Stimulated activated CD4-positive, alpha-beta T cell treated with anti-CD3 and anti-CD28 coated beads, TNF-alpha, amount 100 ng/mL, for 4 hours (primary cell): ENCODE measurements around the gene C1orf159.
A peak's percentile ranks its signal among the peaks of the same experiment; 100 is the strongest.
"Not testable (repeated sequence)": the region's sequence is repeated elsewhere in the genome, so short reads cannot be mapped to it uniquely, and the experiment has no call there.

ENCODE experiments used
- DNase-seq, 3 experiments: peaks; one replicate each; pipeline ENCODE4 v3.0.0-alpha.2; 2020; ENCODE audit warnings: low read depth in 3 of 3

Gene C1orf159

DNA sequence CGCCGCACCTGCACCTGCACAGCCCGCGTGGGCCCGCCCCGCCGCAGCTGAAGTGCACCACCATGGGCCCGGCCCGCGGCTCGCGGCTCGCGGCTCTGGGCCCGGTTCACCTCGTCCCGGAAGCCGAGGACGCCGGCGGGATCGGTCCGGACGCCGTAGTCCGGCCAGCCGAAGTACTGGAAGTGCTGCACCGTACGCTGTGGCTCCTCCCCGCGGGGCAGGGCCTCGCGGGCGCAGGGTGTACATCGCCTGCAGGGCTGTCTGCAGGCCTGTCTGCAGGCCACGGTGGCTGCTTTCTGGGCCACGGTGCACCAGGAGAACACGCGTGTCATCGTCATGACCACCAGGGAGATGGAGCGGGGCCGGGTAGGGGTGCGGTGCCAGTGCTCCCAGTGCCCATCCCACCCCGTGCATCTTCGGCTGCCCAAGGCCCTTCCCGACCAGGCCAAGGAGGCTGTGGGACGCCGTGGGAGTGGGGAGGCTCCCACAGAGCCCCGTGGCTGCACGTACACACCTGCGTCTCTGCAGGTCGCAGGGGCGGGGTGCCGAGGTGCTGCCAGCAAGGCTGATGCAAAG, 48.5 kb downstream of the C1orf159 start:
- DNase-seq, result no peak

DNA sequence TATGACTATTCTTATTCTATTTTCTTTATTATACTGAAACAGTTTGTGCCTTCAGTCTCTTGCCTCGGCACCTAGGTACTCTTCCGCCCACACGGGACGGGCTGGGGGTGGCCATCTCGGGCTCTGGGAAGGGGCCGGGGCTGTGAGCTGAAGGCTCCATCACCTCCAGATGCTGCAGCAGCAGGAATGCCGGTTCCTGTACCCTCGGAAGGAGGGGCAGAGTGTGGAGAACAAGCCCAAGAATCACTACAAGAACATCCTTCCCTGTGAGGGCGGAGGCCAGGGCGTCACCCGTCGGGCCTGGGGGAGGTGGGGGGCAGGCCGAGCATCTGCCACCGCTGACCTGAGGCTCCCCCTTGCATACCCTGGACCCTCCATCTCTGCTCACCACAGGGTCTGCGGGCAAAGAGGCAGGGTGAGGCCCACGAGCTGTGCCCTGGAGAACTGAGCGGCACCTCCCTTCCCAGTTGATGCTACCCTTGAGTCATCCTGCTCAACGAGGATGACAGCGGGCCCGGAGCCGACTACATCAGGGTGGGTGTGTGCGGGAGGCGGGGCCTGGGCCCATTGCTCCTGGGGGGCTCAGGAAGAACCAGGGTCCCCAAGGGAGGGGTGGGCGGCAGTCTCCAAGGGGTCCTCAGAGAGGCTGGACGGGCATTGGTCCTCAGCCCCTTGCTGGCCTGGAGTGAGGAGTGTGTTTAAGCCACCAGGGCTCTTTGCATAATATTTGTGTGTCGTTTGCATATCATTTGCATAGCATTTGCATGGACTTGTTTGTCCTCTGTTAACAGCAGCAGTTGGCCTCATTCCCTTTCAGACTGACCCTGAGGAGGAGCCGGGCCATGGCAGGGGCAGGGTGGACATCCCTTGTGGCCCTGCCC, 49.2 kb downstream of the C1orf159 start:
- no peak for DNase-seq

DNA sequence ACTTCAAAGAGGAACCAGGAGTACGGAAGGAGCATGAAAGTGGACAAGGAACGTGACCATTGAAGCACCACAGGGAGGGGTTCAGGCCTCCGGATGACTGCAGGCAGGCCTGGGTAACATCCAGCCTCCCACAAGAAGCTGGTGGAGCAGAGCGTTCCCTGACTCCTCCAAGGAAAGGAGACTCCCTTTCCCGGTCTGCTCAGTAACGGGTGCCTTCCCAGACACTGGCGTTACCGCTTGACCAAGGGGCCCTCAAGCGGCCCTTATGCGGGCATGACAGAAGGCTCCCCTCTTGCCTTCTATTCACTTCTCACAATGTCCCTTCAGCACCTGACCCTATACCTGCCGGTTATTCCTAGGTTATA, 50.0 kb downstream of the C1orf159 start:
- not testable (repeated sequence) for DNase-seq

DNA sequence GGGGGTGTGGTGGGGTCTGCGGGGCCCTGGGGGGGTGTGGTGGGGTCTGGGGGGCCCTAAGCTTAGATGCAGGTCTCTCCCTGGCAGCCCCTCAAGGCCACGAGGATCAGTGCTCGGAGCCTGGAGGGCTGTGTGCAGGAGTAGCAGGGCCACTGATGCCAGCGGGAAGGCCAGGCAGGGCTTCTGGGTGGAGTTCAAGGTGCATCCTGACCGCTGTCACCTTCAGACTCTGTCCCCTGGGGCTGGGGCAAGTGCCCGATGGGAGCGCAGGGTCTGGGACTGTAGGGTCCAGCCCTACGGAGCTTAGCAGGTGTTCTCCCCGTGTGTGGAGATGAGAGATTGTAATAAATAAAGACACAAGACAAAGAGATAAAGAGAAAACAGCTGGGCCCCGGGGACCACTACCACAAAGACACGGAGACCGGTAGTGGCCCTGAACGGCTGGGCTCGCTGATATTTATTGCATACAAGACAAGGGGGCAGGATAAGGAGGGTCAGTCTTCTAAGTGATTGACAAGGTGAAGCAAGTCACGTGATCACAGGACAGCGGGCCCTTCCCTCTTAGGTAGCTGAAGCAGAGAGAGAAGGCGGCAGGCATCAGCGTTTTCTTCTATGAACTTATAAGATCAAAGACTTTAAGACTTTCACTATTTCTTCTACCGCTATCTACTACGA, 50.5 kb downstream of the C1orf159 start:
- no peak for DNase-seq

DNA sequence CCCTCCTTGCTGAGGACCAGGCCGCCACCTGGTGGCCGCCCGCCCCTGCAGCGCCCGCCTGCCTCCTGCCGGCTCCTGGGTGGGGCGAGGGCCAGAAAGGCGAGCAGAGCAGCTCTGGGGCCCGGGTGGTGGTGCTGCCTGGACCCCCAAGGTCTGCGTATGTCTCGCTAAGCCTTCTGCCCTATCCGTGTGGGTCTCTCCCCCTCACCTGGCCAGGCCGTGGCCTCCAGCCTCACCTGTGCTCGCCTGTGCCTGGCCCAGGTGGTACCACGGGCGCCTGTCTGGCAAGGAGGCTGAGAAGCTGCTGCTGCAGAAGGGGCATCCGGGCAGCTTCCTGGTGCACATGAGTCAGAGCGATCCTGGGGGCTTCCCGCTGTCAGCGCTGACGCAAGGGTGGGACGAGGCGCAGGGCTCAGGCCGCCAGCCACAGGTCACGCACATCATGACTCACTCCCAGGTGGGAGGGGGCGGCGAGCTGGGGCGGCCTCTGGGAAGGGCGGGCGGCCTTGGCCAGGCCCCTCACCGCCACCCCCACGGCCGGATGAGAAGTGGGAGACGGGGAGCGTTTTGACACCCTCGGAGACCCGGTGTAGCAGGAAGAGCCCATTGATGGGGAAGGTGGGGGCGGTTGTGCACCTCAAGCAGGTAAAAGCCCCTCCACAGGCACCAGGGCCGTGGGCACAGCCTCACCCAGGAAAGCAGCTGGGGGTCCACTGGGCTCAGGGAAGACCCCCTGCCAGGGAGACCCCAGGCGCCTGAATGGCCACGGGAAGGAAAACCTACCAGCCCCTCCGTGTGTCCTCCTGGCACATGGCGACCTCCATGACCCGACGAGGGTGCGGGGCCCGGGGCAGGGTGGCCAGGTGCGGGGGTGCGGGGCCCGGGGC, 51.7 kb downstream of the C1orf159 start:
- DNase-seq, result peak; percentile 76 to 86 (median 85)

DNA sequence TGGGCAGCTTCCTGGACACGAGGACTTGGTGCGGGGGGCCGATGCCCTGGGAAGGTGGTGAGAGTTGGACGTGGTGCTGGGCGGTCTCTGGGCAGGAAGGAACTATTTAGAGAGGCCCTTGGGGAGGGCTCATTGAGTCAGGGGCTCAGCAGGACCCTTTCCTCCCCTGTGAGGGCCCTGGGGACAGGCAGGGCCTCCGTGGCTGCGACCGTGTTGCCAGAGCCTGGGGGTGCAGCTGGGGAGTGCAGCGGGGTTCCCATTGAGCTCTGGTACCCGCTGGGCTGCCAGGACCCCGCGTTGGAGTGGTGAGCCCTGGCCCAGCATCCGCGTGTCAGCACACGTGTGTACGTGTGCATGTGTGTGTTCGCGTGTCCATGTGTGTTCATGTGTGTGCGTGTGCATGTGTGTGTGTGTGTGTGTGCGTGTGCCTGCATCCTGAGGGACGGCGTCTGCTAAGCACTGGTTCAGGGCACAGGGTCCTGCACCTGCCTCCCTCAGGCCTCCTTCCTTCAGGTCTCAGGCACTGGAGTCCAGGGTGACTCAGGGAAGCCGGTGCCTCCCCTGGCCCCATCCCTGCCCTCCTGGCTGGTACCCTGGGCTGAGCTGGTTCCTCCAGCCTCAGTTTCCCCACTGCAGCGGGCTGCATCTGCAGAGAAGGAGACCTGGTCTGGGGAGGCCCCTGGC, 52.5 kb downstream of the C1orf159 start:
- no peak for DNase-seq

DNA sequence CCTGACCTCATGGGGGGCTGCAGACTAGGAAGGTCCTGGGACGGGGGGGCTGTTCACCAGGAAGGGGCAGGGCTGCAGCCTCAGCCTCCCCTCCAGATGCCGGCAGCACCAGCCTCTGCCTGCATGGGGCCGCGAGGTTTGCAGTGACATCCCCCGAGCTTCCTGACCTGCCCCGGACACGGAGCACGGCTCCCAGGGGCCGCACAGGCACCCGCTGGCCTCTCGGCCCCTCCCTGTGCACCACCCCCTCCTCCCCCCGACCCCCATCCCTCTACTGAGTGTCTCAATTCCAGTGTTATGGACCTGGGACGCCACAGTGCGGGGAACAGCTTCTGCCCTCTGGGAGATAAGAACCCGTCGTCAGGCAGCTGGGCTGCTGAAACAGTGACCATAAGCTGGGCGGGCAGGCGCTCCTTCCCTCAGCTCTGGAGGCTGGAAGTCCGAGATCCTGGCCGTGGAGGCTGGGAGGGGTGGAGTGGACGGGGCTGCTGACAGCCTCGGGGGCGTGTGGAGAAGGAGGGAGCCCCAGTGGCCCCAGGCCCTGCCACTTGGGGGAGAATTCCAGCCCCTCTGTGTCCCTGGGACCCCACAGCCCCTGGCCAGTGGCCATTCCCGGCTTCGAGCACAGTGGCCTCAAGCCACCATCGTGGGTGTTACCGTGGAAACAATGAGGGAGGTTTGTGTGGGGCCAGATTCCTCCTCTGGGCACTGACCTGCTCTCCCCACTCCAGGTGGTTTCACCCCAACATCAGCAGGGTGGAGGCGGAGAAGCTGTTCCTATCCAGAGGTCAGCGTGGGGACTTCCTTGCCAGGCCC, 53.3 kb downstream of the C1orf159 start:
- no peak for DNase-seq

DNA sequence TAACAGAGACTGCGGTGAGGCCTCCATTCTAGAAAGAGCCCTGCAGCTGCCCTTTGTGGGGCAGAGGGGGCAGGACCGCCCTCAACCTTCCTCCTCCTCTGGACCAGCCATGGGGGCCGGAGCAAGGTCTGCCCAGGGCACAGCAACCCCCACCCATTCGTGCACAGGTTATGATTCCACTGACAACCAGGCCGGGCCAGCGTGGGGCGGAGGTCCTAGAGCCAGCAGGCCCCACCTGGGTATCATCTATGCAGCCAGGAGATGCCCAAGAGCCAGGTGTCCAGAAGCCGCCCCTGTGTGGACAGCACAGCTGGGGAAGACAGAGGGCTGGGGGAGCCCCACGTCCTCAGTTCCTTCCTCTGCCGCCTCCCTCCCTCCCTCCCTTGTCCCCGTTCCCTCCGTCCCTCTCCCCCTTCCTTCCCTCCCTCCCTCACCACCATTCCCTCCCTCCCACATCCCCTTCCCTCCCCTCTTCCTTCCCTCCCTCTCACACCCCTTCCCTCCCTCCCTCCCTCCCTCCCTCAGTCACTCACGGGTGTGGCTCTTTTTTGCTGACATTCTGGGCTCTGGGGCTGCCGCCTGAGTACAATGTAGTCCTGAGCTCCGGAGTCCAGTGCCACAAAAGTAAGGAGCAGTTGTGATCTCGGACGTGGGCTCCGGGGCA, 54.1 kb downstream of the C1orf159 start:
- DNase-seq, result no peak

DNA sequence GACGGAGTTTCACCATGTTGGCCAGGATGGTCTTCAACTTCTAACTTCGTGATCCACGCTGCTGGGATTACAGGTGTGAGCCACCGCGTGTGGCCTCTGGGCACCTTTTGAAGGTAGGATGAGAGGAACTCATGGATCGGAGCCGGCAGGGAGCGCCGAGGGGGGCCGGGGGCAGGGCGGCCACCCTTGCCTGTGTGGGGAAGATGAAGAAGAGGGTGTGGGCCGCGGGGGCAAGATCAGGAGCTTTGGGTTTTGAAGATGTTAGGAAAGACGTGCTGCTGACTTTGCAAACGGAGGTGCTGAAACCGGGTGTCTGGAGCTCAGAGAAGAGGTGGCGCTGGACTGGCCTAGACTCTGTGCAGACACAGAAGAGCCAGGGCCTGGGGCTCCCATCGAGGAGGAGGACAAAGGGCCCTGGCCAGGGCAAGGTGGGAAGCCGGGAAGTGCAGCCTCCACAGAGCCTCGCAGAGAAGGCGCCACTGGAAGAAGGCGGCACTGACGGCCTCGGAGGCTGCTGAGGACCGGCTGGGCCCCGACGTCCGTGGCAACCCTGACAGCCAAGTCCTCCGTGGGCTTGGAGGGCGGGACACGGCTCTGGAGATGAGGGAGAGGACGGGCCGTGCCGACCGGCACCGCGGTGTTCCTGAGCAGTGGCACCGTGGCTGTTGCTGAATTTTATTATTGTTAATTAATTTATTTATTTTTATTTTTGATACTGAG, 55.4 kb downstream of the C1orf159 start:
- DNase-seq, result no peak

DNA sequence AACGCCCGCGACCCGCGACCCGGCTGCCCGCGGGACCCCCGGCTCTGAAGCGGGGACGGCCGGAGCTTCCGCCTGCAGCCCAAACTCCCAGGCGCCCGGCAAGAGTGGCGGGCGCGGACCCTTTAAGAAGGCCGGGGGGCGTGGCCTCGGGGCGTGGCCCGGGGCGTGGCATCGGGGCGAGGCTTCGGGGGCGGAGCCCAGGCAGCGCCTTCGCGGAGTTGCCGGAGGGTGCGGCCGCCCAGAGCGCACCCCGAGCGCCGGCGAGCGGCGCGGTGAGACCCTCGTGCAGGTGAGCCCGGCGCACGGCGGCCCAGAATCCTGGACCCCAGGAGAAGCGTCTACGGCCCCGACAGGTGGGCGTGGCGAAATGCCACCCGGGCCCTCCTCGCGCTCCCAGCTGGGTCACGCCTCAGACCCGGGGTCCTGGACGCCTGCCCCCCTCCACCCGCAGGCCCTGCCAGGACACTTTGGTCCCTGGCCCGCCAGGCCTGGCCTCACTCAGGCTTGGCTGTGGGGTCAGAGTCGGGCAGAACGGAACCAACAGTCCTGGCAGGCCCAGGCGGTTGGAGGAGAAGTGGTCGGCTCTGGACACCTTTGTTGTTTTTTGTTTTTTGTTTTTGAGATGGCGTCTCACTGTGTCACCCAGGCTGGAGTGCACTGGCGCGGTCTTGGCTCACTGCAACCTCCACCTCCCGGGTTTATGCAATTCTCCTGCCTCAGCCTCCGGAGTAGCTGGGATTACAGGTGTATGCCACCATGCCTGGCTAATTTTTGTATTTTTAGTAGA, 56.2 kb downstream of the C1orf159 start:
- peak; percentile 85 to 94 (median 88) for DNase-seq

DNA sequence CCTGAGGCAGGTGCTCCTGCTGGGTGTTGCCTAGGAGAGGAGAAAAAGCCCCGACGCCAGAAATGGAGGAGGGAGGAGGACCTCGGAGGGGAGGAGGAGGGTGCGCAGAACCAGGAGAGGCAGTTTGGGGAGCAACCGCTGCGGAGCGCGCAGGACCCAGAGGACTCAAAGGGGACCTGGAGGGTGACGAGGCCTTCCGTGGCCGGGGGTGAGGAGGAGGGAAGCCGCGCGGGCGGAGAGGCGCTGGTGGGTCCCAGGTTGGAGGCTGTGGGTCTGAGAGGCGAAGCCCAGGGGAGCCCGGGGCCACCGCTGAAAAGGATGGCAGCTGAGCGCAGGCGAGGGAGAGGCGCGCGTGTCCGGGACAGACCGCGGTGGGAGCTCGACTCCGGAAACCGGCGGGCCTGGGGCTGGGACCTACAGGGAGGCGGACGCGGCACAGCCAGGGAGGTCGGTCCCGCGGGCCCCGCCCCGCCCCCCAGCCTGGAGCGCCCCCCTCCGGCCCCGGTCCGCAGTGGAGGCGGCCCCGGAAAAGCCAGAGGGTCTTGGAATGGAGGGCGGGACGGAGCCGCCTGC, 56.9 kb downstream of the C1orf159 start:
- DNase-seq, result no peak

DNA sequence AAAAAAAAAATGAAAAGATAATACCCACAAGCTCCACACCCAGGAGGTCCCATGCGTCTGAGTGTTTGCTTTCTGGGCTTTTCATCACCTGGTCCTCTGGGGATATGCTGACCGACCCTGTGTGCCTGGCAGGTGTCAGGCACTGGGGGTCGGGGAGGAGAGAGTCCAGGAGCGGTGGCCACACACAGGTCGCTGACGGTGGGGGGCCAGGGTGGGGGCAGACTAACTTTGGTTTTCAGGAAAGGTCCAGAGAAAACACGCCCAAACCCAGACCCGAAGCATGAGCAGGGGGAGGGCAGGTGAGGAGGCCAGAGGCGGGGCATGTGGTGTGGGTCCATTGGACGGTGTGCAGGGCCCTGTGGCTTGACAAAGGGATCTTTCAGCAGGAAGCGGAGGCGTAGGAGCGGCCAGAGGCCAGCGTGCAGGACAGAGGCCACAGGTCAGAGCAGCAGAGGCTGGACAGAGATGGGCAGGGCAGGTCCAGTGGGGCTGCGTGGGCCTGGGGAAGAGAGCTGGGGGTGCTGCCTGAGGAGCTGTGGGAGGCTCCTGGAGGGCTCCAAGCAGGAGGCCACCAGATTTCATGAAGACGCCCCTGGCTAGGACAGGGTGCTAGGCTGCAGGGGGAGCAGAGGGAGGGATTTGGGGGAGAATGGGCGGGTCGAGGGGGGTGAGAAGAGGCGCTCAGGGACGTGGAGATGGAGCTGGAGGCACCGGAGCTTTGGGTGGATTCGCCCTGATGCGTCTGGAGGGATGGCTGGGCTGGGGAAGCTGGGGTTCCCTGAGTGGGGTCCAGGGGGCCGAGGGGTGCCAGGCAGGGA, 57.6 kb downstream of the C1orf159 start:
- DNase-seq, result no peak

DNA sequence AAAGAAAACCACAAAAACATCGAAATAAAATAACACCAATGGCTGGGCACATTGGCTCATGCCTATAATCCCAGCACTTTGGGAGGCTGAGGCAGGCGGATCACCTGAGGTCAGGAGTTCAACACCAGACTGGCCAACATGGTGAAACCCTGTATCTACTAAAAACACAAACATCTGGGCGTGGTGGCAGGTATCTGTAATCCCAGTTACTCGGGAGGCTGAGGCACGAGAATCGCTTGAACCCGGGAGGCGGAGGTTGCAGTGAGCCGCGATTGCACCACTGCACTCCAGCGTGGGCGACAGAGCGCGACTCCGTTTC, 58.2 kb downstream of the C1orf159 start:
- not testable (repeated sequence) for DNase-seq

DNA sequence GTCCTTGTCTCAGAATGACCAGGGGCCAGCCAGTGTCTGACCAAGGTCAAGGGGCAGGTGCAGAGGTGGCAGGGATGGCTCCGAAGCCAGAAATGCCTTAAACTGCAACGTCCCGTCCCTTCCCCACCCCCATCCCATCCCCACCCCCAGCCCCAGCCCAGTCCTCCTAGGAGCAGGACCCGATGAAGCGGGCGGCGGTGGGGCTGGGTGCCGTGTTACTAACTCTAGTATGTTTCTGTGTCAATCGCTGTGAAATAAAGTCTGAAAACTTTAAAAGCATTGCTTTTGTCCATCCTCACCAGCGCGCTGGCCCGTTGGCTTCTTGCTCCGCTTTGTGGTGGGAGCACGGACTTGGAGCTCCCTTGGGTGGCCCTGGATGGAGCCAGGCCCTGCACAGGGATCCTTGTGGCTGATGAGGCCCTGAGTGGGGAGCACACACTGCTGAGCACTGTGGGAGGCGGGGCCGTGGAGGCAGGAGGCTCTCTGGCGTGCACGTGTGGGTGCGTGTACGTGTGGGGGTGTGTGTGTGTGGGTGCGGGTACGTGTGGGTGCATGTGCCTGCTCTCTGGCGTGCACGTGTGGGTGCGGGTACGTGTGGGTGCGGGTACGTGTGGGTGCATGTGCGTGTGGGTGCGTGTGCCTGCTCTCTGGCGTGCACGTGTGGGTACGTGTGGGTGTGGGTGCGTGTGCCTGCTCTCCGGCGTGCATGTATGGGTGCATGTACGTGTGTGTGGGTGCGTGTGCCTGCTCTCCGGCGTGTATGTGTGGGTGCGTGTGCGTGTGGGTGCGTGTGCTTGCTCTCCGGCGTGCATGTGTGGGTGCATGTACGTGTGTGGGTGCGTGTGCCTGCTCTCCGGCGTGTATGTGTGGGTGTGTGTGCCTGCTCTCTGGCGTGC, 59.8 kb downstream of the C1orf159 start:
- DNase-seq, result no peak

DNA sequence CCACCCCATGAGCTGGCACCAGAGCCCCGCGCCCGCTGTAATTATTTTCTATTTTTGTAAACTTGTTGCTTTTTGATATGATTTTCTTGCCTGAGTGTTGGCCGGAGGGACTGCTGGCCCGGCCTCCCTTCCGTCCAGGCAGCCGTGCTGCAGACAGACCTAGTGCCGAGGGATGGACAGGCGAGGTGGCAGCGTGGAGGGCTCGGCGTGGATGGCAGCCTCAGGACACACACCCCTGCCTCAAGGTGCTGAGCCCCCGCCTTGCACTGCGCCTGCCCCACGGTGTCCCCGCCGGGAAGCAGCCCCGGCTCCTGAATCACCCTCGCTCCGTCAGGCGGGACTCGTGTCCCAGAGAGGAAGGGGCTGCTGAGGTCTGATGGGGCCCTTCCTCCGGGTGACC, 60.9 kb downstream of the C1orf159 start:
- DNase-seq, result no peak

DNA sequence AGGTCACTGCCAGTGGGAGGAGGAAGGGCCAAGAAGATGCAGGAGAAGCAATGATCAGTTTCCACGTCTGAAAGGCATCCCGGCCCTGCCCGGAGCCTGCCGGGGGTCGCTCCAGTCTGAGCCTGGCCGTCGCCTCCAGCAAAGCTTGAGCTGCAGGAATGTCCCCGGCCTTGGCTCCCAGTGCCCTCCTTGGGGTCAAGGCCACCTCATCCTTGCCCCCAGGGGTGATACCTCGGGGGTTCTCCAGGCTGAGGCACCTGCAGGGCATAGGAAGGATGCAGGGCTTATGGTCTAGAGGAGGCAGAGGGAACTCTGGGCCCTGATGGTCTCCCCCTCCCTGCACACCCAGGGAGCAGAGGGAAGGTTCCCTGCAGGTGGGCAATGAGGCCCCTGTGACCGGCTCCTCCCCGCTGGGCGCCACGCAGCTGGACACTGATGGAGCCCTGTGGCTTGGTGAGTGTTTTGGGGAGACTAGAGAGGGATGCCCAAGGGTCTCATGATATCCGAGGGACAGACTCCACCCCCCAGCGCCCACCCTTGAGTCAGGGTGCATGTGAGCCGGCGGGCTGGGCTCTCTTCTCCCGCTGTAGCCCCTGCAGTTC, 61.7 kb downstream of the C1orf159 start:
- DNase-seq, result no peak
